ENCODE data around the gene LMOD2.

Gene LMOD2

DNA sequence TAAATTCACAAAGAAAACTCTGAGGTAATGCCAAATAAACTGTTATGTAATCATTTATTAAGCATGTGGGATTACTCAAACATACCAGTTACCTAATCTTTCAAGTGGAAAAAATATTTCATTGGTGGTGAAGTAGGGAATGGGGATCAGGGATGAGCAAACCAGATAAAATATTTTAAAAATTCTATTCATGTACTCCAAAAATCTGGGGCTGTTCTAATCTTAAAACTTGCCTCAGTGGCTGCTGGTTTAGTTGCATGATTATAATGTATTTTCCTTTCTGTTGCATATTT is 19.5 kb downstream of the LMOD2 start:
- no peak for TF ChIP-seq EZH2phosphoT487 (IDR thresholded peaks at IDR 0.05; ENCODE audit: borderline replicate concordance, low read length)
- TF ChIP-seq, protein P1, sequence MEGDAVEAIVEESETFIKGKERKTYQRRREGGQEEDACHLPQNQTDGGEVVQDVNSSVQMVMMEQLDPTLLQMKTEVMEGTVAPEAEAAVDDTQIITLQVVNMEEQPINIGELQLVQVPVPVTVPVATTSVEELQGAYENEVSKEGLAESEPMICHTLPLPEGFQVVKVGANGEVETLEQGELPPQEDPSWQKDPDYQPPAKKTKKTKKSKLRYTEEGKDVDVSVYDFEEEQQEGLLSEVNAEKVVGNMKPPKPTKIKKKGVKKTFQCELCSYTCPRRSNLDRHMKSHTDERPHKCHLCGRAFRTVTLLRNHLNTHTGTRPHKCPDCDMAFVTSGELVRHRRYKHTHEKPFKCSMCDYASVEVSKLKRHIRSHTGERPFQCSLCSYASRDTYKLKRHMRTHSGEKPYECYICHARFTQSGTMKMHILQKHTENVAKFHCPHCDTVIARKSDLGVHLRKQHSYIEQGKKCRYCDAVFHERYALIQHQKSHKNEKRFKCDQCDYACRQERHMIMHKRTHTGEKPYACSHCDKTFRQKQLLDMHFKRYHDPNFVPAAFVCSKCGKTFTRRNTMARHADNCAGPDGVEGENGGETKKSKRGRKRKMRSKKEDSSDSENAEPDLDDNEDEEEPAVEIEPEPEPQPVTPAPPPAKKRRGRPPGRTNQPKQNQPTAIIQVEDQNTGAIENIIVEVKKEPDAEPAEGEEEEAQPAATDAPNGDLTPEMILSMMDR (IDR thresholded peaks at IDR 0.05; ENCODE audit: low read depth, low read length, poor library complexity, severe bottlenecking) = no peak

DNA sequence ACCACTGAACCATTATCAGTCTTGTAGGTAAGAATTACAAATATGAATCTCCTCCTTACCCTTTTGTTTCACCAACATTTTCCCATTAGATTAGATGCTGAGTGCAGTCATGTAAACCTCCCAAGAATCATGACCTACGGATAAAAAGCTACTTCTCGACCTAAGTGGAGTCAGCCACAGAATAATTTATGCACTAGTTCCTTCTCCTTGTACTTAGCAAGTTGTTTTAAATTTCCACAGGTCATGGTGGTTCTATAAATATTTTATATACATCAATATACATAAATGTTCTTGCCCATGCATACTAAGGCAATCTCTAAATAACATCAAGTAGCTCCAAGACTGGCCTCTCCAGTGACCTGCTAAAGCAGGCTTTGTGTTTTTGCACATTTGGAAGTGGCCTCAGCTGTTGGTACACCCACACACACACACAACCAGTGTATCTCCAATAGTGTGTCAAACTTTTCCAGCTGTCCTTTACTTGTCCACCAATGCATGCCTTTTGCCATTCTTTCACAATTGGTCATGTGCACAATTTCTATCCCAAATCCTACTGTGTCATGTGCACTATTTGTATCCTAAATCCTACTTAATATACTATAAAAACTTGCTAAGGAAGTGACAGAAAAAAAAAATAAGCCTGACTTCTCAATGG is 21.5 kb downstream of the LMOD2 start:
- Histone ChIP-seq H3K27ac (ENCODE audit: low read depth, low read length) (no peak overlapping the region), H3K9me3 (ENCODE audit: control insufficient read depth, insufficient read depth, low read length) (no peaks in the 10 kb centered on the region), H3K27me3 (ENCODE audit: control insufficient read depth, low read length) (no peaks in the 10 kb centered on the region), H3K9me2 (replicated peaks; ENCODE audit: control insufficient read depth, low read length) (no peaks in the 10 kb centered on the region), H3K4me2 (ENCODE audit: low read length) (no peak overlapping the region), H3K36me3 (ENCODE audit: control insufficient read depth, low read length) (peaks cover 12% of the 10 kb centered on the region), H3K79me2 (ENCODE audit: control insufficient read depth, low read length) (no peaks in the 10 kb centered on the region), H3F3A (ENCODE audit: control insufficient read depth, insufficient read depth) (no peaks in the 10 kb centered on the region), H3K4me1 (ENCODE audit: control insufficient read depth, low read length) (no peaks in the 10 kb centered on the region), H4K20me1 (ENCODE audit: control insufficient read depth, insufficient read depth, low read depth, low read length) (no peaks in the 10 kb centered on the region), H3K4me3 (ENCODE audit: low read length) (no peak overlapping the region)
- TF ChIP-seq, protein P1 (IDR thresholded peaks at IDR 0.05; ENCODE audit: low read depth, low read length, poor library complexity, severe bottlenecking) = no peak
- TF ChIP-seq EZH2phosphoT487 (IDR thresholded peaks at IDR 0.05; ENCODE audit: borderline replicate concordance, low read length) = no peak

More for the DNA sequence above, 19.5 kb downstream of the LMOD2 start:
- H3K4me1 ChIP-seq (ENCODE audit: control insufficient read depth, low read length) = no peaks in the 10 kb centered on the region
- H3K4me2 ChIP-seq (ENCODE audit: low read length) = no peak overlapping the region
- no peak overlapping the region for H3K27ac ChIP-seq (ENCODE audit: low read depth, low read length)
- no peaks in the 10 kb centered on the region for H3K9me2 ChIP-seq (replicated peaks; ENCODE audit: control insufficient read depth, low read length)
- H3K27me3 ChIP-seq (ENCODE audit: control insufficient read depth, low read length) = no peaks in the 10 kb centered on the region
- H4K20me1 ChIP-seq (ENCODE audit: control insufficient read depth, insufficient read depth, low read depth, low read length) = no peaks in the 10 kb centered on the region
- H3K79me2 ChIP-seq (ENCODE audit: control insufficient read depth, low read length) = no peaks in the 10 kb centered on the region
- no peaks in the 10 kb centered on the region for H3F3A ChIP-seq (ENCODE audit: control insufficient read depth, insufficient read depth)
- no peaks in the 10 kb centered on the region for H3K9me3 ChIP-seq (ENCODE audit: control insufficient read depth, insufficient read depth, low read length)
- H3K36me3 ChIP-seq (ENCODE audit: control insufficient read depth, low read length) = no peaks in the 10 kb centered on the region
- no peak overlapping the region for H3K4me3 ChIP-seq (ENCODE audit: low read length)

DNA sequence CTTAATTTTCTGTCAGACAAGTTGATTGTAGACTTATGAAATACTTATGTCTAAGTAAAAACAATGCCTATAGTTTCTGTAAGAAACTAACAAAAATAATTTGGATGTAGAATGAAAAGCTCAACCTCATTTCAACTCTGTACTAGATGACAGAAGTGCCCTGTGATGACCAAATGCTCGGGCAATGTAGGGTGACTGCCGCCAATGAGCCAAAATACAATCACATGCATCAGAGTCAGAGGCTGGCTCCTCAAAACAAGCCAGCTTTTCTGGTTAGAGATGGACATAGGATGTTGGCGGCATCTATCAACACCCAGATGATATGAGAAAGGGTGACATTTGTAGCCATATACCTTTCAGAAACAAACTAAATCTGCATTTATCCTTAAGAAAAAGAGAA is 23.9 kb downstream of the LMOD2 start:
- Histone ChIP-seq H3K27me3 (ENCODE audit: control insufficient read depth, low read length) (no peaks in the 10 kb centered on the region), H3K4me1 (ENCODE audit: control insufficient read depth, low read length) (no peaks in the 10 kb centered on the region), H3K4me2 (ENCODE audit: low read length) (no peak overlapping the region), H3K4me3 (ENCODE audit: low read length) (no peak overlapping the region), H4K20me1 (ENCODE audit: control insufficient read depth, insufficient read depth, low read depth, low read length) (no peaks in the 10 kb centered on the region), H3K9me2 (replicated peaks; ENCODE audit: control insufficient read depth, low read length) (no peaks in the 10 kb centered on the region), H3F3A (ENCODE audit: control insufficient read depth, insufficient read depth) (peaks cover 13% of the 10 kb centered on the region; the same call in 1 of the 2 replicates), H3K27ac (ENCODE audit: low read depth, low read length) (no peak overlapping the region), H3K9me3 (ENCODE audit: control insufficient read depth, insufficient read depth, low read length) (no peaks in the 10 kb centered on the region), H3K79me2 (ENCODE audit: control insufficient read depth, low read length) (no peaks in the 10 kb centered on the region), H3K36me3 (ENCODE audit: control insufficient read depth, low read length) (peaks cover 26% of the 10 kb centered on the region)
- TF ChIP-seq EZH2phosphoT487 (IDR thresholded peaks at IDR 0.05; ENCODE audit: borderline replicate concordance, low read length) = no peak
- TF ChIP-seq, protein P1 (IDR thresholded peaks at IDR 0.05; ENCODE audit: low read depth, low read length, poor library complexity, severe bottlenecking) = no peak

Measured in DOHH2 (cell line).